ENCODE results near the gene PRIM2.

DNA sequence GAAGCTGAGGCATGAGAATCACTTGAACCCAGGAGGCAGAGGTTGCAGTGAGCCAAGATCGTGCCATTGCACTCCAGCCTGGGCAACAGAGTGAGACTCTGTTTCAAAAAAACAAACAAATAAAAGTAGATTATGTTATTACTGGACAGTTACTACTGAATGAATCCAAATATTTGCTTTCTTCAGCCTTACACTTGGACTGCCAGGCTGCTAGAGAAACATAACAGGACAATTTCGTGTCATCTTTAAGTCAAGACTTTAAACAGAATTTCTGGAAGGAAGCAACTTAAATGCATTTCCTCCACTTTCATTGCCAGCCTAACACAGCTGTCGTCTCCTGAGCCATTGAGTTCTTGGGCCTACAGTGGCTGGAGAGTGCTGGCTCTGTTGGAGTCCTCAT lies 42.0 kb upstream of the PRIM2 start:
- TF ChIP-seq, protein P1, sequence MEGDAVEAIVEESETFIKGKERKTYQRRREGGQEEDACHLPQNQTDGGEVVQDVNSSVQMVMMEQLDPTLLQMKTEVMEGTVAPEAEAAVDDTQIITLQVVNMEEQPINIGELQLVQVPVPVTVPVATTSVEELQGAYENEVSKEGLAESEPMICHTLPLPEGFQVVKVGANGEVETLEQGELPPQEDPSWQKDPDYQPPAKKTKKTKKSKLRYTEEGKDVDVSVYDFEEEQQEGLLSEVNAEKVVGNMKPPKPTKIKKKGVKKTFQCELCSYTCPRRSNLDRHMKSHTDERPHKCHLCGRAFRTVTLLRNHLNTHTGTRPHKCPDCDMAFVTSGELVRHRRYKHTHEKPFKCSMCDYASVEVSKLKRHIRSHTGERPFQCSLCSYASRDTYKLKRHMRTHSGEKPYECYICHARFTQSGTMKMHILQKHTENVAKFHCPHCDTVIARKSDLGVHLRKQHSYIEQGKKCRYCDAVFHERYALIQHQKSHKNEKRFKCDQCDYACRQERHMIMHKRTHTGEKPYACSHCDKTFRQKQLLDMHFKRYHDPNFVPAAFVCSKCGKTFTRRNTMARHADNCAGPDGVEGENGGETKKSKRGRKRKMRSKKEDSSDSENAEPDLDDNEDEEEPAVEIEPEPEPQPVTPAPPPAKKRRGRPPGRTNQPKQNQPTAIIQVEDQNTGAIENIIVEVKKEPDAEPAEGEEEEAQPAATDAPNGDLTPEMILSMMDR (conservative IDR thresholded peaks at IDR 0.05; ENCODE audit: low read depth, low read length) = no peak
- no peak for TF ChIP-seq EZH2 (IDR thresholded peaks at IDR 0.05; ENCODE audit: borderline replicate concordance, low read depth, low read length, poor library complexity, severe bottlenecking)
